NB4 (cell line): ENCODE data around the gene MRPL23.

Source experiments
- DNase-seq: peaks from one replicate; pipeline ENCODE4 v3.0.0; 2010; ENCODE audit warnings: low read depth
- H3K4me3 ChIP-seq: one replicate; pipeline ENCODE4 v1.5.1; 2011; ENCODE audit warnings: mild to moderate bottlenecking, low read depth, low read length, moderate library complexity
- CTCF ChIP-seq: IDR thresholded peaks from one replicate; pipeline ENCODE4 v1.5.1; 2012; ENCODE audit warnings: low read depth, low read length
- MAX ChIP-seq: IDR thresholded peaks from 2 replicates; pipeline ENCODE4 v1.6.1; 2011; ENCODE audit warnings: low read depth, low read length
- MYC ChIP-seq: IDR thresholded peaks from 2 replicates; pipeline ENCODE4 v1.6.1; 2011; ENCODE audit warnings: low read depth, low read length
- POLR2A ChIP-seq: IDR thresholded peaks from 2 replicates; pipeline ENCODE4 v1.6.1; 2011; ENCODE audit warnings: mild to moderate bottlenecking; ENCODE audit not compliant: insufficient read length; ENCODE audit errors: extremely low read depth

The MRPL23 gene

GRCh38 chr11:1943576-1943975, 3.6 kb upstream of the MRPL23 start:
- no peak for TF ChIP-seq MYC
- TF ChIP-seq CTCF: no peak
- no peak for TF ChIP-seq POLR2A
- no peak overlapping the region for H3K4me3 ChIP-seq
- DNase-seq: no peak

GRCh38 chr11:1943977-1944376, 3.2 kb upstream of the MRPL23 start:
- H3K4me3 ChIP-seq: no peak overlapping the region
- TF ChIP-seq MAX (no peak), CTCF (no peak), POLR2A (no peak), MYC (no peak)
- no peak for DNase-seq

- no peak for DNase-seq
- no peak for TF ChIP-seq CTCF
- TF ChIP-seq POLR2A: no peak
- no peak for TF ChIP-seq MYC
- no peak for TF ChIP-seq MAX
- H3K4me3 ChIP-seq: no peak overlapping the region
These were observed 583 bp downstream of the MRPL23 start for GRCh38 chr11:1947592-1948237.

GRCh38 chr11:1948389-1948788, 1.3 kb downstream of the MRPL23 start:
- TF ChIP-seq MAX (no peak), MYC (no peak), CTCF (no peak), POLR2A (no peak)
- no peak overlapping the region for H3K4me3 ChIP-seq
- DNase-seq: no peak

- TF ChIP-seq MAX: no peak
- TF ChIP-seq MYC: no peak
- TF ChIP-seq CTCF: no peak
- no peak for TF ChIP-seq POLR2A
- no peak for DNase-seq
- H3K4me3 ChIP-seq: no peak overlapping the region
These were observed 2.2 kb downstream of the MRPL23 start for GRCh38 chr11:1949302-1949701.

GRCh38 chr11:1949922-1950321, 2.8 kb downstream of the MRPL23 start:
- no peak for TF ChIP-seq POLR2A
- no peak for TF ChIP-seq CTCF
- TF ChIP-seq MYC: no peak
- no peak for TF ChIP-seq MAX
- H3K4me3 ChIP-seq: no peak overlapping the region
- no peak for DNase-seq
